ENCODE data around the gene GRIP1.

GRIP1 gene

GRCh38 chr12:66361703-66362102, 317.2 kb downstream of the GRIP1 start:
- H2BK120ac ChIP-seq (ENCODE audit: insufficient read depth, low read length, poor library complexity), result no peak overlapping the region
- no peak overlapping the region for H3K4me2 ChIP-seq (ENCODE audit: low read length)
- no peak overlapping the region for H3K14ac ChIP-seq (ENCODE audit: low read length)
- H4K8ac ChIP-seq (ENCODE audit: low read depth, low read length), result no peak overlapping the region
- no peaks in the 10 kb centered on the region for H3K4me1 ChIP-seq (ENCODE audit: control insufficient read depth in 1 of 2, insufficient read depth in 2 of 2, low read length in 2 of 2)
- no peak overlapping the region for H3K9ac ChIP-seq (ENCODE audit: low read length)
- H2AK5ac ChIP-seq (ENCODE audit: low read length), result no peak overlapping the region
- no peak overlapping the region for H3K4ac ChIP-seq (ENCODE audit: low read depth, low read length)
- no peaks in the 10 kb centered on the region for H3K27me3 ChIP-seq (ENCODE audit: insufficient read depth, low read length)
- no peaks in the 10 kb centered on the region for H3K9me3 ChIP-seq (ENCODE audit: insufficient read depth, low read depth, low read length)
- WGBS (ENCODE audit: extremely low coverage, insufficient coverage, insufficient read length), result no CpG with 5 or more reads among the region's 4 CpGs
- H4K12ac ChIP-seq (ENCODE audit: low read depth, low read length), result no peak overlapping the region
- no peak overlapping the region for H3K27ac ChIP-seq (ENCODE audit: low read depth, low read length)
- H3K23ac ChIP-seq (ENCODE audit: low read length), result no peak overlapping the region
- H3K79me2 ChIP-seq (ENCODE audit: control insufficient read depth, insufficient read depth, low read length, poor library complexity), result no peaks in the 10 kb centered on the region
- H2BK12ac ChIP-seq (ENCODE audit: low read length), result no peak overlapping the region
- no peaks in the 10 kb centered on the region for H3K79me1 ChIP-seq (ENCODE audit: low read length)
- no peak overlapping the region for H4K91ac ChIP-seq (ENCODE audit: low read depth, low read length)
- H3K4me3 ChIP-seq (ENCODE audit: low read depth, low read length), result no peak overlapping the region
- H3K36me3 ChIP-seq (ENCODE audit: control insufficient read depth in 1 of 2, insufficient read depth in 2 of 2, low read length in 2 of 2), result no peaks in the 10 kb centered on the region
- H3K18ac ChIP-seq (ENCODE audit: low read length), result no peak overlapping the region
- H2AFZ ChIP-seq (ENCODE audit: insufficient read depth, low read length, poor library complexity), result no peak overlapping the region
- no peak for DNase-seq
- no peak overlapping the region for H2BK5ac ChIP-seq (ENCODE audit: low read depth, low read length, poor library complexity)

- Histone ChIP-seq H3K79me1 (ENCODE audit: low read length) (no peaks in the 10 kb centered on the region), H3K4ac (ENCODE audit: low read depth, low read length) (no peak overlapping the region), H4K12ac (ENCODE audit: low read depth, low read length) (no peak overlapping the region), H2AK5ac (ENCODE audit: low read length) (no peak overlapping the region), H3K79me2 (ENCODE audit: control insufficient read depth, insufficient read depth, low read length, poor library complexity) (no peaks in the 10 kb centered on the region), H3K4me3 (ENCODE audit: low read depth, low read length) (no peak overlapping the region), H3K9me3 (ENCODE audit: insufficient read depth, low read depth, low read length) (no peaks in the 10 kb centered on the region), H2BK120ac (ENCODE audit: insufficient read depth, low read length, poor library complexity) (no peak overlapping the region), H3K27me3 (ENCODE audit: insufficient read depth, low read length) (no peaks in the 10 kb centered on the region), H4K8ac (ENCODE audit: low read depth, low read length) (no peak overlapping the region), H2BK5ac (ENCODE audit: low read depth, low read length, poor library complexity) (no peak overlapping the region), H3K23ac (ENCODE audit: low read length) (no peak overlapping the region), H3K27ac (ENCODE audit: low read depth, low read length) (no peak overlapping the region), H3K14ac (ENCODE audit: low read length) (no peak overlapping the region), H3K4me1 (ENCODE audit: control insufficient read depth in 1 of 2, insufficient read depth in 2 of 2, low read length in 2 of 2) (no peaks in the 10 kb centered on the region), H4K91ac (ENCODE audit: low read depth, low read length) (no peak overlapping the region), H3K36me3 (ENCODE audit: control insufficient read depth in 1 of 2, insufficient read depth in 2 of 2, low read length in 2 of 2) (peaks cover 0 to 2% of the 10 kb centered on the region in 2 experiments), H2AFZ (ENCODE audit: insufficient read depth, low read length, poor library complexity) (no peak overlapping the region), H2BK12ac (ENCODE audit: low read length) (no peak overlapping the region), H3K9ac (ENCODE audit: low read length) (no peak overlapping the region), H3K4me2 (ENCODE audit: low read length) (no peak overlapping the region), H3K18ac (ENCODE audit: low read length) (no peak overlapping the region)
- DNase-seq, result no peak
Observed at GRCh38 chr12:66359300-66359699, 319.6 kb downstream of the GRIP1 start.

- Histone ChIP-seq H3K27ac (ENCODE audit: low read depth, low read length) (no peak overlapping the region), H3K27me3 (ENCODE audit: insufficient read depth, low read length) (no peaks in the 10 kb centered on the region), H3K4me2 (ENCODE audit: low read length) (no peak overlapping the region), H3K18ac (ENCODE audit: low read length) (no peak overlapping the region), H3K9me3 (ENCODE audit: insufficient read depth, low read depth, low read length) (no peaks in the 10 kb centered on the region), H3K4me3 (ENCODE audit: low read depth, low read length) (no peak overlapping the region), H4K8ac (ENCODE audit: low read depth, low read length) (no peak overlapping the region), H3K4ac (ENCODE audit: low read depth, low read length) (no peak overlapping the region), H3K79me1 (ENCODE audit: low read length) (no peaks in the 10 kb centered on the region), H4K91ac (ENCODE audit: low read depth, low read length) (no peak overlapping the region), H2BK5ac (ENCODE audit: low read depth, low read length, poor library complexity) (no peak overlapping the region), H3K9ac (ENCODE audit: low read length) (no peak overlapping the region), H2AFZ (ENCODE audit: insufficient read depth, low read length, poor library complexity) (no peak overlapping the region), H3K4me1 (ENCODE audit: control insufficient read depth in 1 of 2, insufficient read depth in 2 of 2, low read length in 2 of 2) (no peaks in the 10 kb centered on the region), H3K23ac (ENCODE audit: low read length) (no peak overlapping the region), H2BK120ac (ENCODE audit: insufficient read depth, low read length, poor library complexity) (no peak overlapping the region), H4K12ac (ENCODE audit: low read depth, low read length) (no peak overlapping the region), H2AK5ac (ENCODE audit: low read length) (no peak overlapping the region), H2BK12ac (ENCODE audit: low read length) (no peak overlapping the region), H3K36me3 (ENCODE audit: control insufficient read depth in 1 of 2, insufficient read depth in 2 of 2, low read length in 2 of 2) (peaks cover 0 to 5% of the 10 kb centered on the region in 2 experiments), H3K79me2 (ENCODE audit: control insufficient read depth, insufficient read depth, low read length, poor library complexity) (no peaks in the 10 kb centered on the region), H3K14ac (ENCODE audit: low read length) (no peak overlapping the region)
- no peak for DNase-seq
- WGBS (ENCODE audit: extremely low coverage, insufficient coverage, insufficient read length), result no CpG with 5 or more reads among the region's 6 CpGs
Observed at GRCh38 chr12:66354291-66354690, 324.6 kb downstream of the GRIP1 start.

- H3K4me2 ChIP-seq (ENCODE audit: low read length), result no peak overlapping the region
- H3K4me1 ChIP-seq (ENCODE audit: control insufficient read depth in 1 of 2, insufficient read depth in 2 of 2, low read length in 2 of 2), result no peaks in the 10 kb centered on the region
- H3K36me3 ChIP-seq (ENCODE audit: control insufficient read depth in 1 of 2, insufficient read depth in 2 of 2, low read length in 2 of 2), result peaks cover 0 to 5% of the 10 kb centered on the region in 2 experiments
- H2BK12ac ChIP-seq (ENCODE audit: low read length), result no peak overlapping the region
- no peaks in the 10 kb centered on the region for H3K27me3 ChIP-seq (ENCODE audit: insufficient read depth, low read length)
- H2AK5ac ChIP-seq (ENCODE audit: low read length), result no peak overlapping the region
- no peak overlapping the region for H4K12ac ChIP-seq (ENCODE audit: low read depth, low read length)
- no peak overlapping the region for H2BK5ac ChIP-seq (ENCODE audit: low read depth, low read length, poor library complexity)
- H2BK120ac ChIP-seq (ENCODE audit: insufficient read depth, low read length, poor library complexity), result no peak overlapping the region
- no peak overlapping the region for H3K4ac ChIP-seq (ENCODE audit: low read depth, low read length)
- no peak overlapping the region for H3K14ac ChIP-seq (ENCODE audit: low read length)
- no peak for DNase-seq
- H3K18ac ChIP-seq (ENCODE audit: low read length), result no peak overlapping the region
- no peaks in the 10 kb centered on the region for H3K9me3 ChIP-seq (ENCODE audit: insufficient read depth, low read depth, low read length)
- H3K27ac ChIP-seq (ENCODE audit: low read depth, low read length), result no peak overlapping the region
- no peak overlapping the region for H2AFZ ChIP-seq (ENCODE audit: insufficient read depth, low read length, poor library complexity)
- no CpG with 5 or more reads among the region's 8 CpGs for WGBS (ENCODE audit: extremely low coverage, insufficient coverage, insufficient read length)
- H4K91ac ChIP-seq (ENCODE audit: low read depth, low read length), result no peak overlapping the region
- H3K79me2 ChIP-seq (ENCODE audit: control insufficient read depth, insufficient read depth, low read length, poor library complexity), result no peaks in the 10 kb centered on the region
- no peak overlapping the region for H3K4me3 ChIP-seq (ENCODE audit: low read depth, low read length)
- no peak overlapping the region for H4K8ac ChIP-seq (ENCODE audit: low read depth, low read length)
- H3K23ac ChIP-seq (ENCODE audit: low read length), result no peak overlapping the region
- no peak overlapping the region for H3K9ac ChIP-seq (ENCODE audit: low read length)
- no peaks in the 10 kb centered on the region for H3K79me1 ChIP-seq (ENCODE audit: low read length)
Observed at GRCh38 chr12:66352899-66353298, 326.0 kb downstream of the GRIP1 start.

All from trophoblast cell (in vitro differentiated cells and primary cell).